GM12878 (cell line): ENCODE measurements around the gene ARHGAP9. TPM values are rescaled to one million over a fixed set of nuclear protein-coding genes. Genes with fewer than 3 reads are reported as not detected.

Source experiments
- ATAC-seq: fragments of 200-7000 bp; cut with Tn5 transposase; 3 replicates; pipeline ENCODE4 v1.9.1; 2020; ENCODE audit warnings: mild to moderate bottlenecking, moderate library complexity
- BruUV-seq: library from RNA; stranded (reverse); fragments of 400-500 nt; replicated peaks from 2 replicates; lab custom pipeline; 2021; lab: Mats Ljungman, UMichigan
- CTCF ChIA-PET: fragments of 300-600 bp; sonication (Branson Sonifier 250); formaldehyde crosslinking; extraction: SDS; loops from one replicate; lab custom pipeline; 2021; ENCODE audit warnings: inconsistent platforms; lab: Yijun Ruan, JAX
- POLR2A ChIA-PET: fragments of 350-600 bp; formaldehyde crosslinking; extraction: SDS; loops from one replicate; lab custom pipeline; 2021; ENCODE audit warnings: inconsistent platforms; lab: Charles Lee
- RAD21 ChIA-PET: fragments of 300-600 bp; sonication (Branson Sonifier 250); formaldehyde crosslinking; loops from one replicate; lab custom pipeline; 2023; ENCODE audit warnings: antibody characterized with exemption; ENCODE audit not compliant: unreplicated experiment; lab: Charles Lee
- SMC1A ChIA-PET: fragments of 300-600 bp; sonication (Branson Sonifier 250); formaldehyde crosslinking; loops from one replicate; lab custom pipeline; 2023; ENCODE audit not compliant: unreplicated experiment, uncharacterized antibody; lab: Charles Lee
- DNase-seq: peaks from one replicate; pipeline ENCODE4 v3.0.0-alpha.2; 2011; ENCODE audit warnings: low read depth, low spot score
- FAIRE-seq: peaks from 3 replicates; lab custom pipeline; 2011; peaks lifted over from hg19 to GRCh38; lab: Jason Lieb, UNC
- H2AFZ ChIP-seq: 2 replicates; pipeline ENCODE4 v1.6.0; 2011; ENCODE audit warnings: low read depth, low read length, control low read depth; ENCODE audit not compliant: control insufficient read depth
- H3K27ac ChIP-seq: 2 replicates; pipeline ENCODE4 v1.5.1; 2011; ENCODE audit warnings: control low read depth; ENCODE audit not compliant: control insufficient read depth, insufficient read depth
- H3K27me3 ChIP-seq, 2 experiments: replicated peaks in 1 of 2; 2 replicates each; pipeline versions ENCODE4 v1.6.0 to v1.6.1; 2011; ENCODE audit warnings: low read length in 1 of 2; ENCODE audit not compliant: control insufficient read depth in 2 of 2, insufficient read depth in 2 of 2
- H3K36me3 ChIP-seq, 2 experiments: 2 replicates each; pipeline ENCODE4 v1.5.1; 2011; ENCODE audit warnings: low read length in 1 of 2; ENCODE audit not compliant: control insufficient read depth in 2 of 2, insufficient read depth in 2 of 2
- H3K4me1 ChIP-seq: 2 replicates; pipeline ENCODE4 v1.6.1; 2011; ENCODE audit warnings: mild to moderate bottlenecking, low read length, moderate library complexity, mixed read lengths; ENCODE audit not compliant: control insufficient read depth, insufficient read depth
- H3K4me2 ChIP-seq: 2 replicates; pipeline ENCODE4 v1.6.0; 2011; ENCODE audit warnings: control low read depth; ENCODE audit not compliant: control insufficient read depth, insufficient read depth
- H3K4me3 ChIP-seq: fragments of 200-600 bp; sonication (generic); 2 replicates; pipeline ENCODE4 v1.5.1; 2016
- H3K79me2 ChIP-seq: 2 replicates; pipeline ENCODE4 v1.6.0; 2011; ENCODE audit warnings: low read length; ENCODE audit not compliant: control insufficient read depth, insufficient read depth
- H3K9ac ChIP-seq: 2 replicates; pipeline ENCODE4 v1.8.0; 2011; ENCODE audit warnings: low read length, control low read depth, mixed read lengths; ENCODE audit not compliant: control insufficient read depth, insufficient read depth
- H3K9me3 ChIP-seq: replicated peaks from 3 replicates; pipeline ENCODE4 v1.5.1; 2011; ENCODE audit warnings: mild to moderate bottlenecking, low read length; ENCODE audit not compliant: control insufficient read depth, insufficient read depth
- H4K20me1 ChIP-seq: 2 replicates; pipeline ENCODE4 v1.6.0; 2011; ENCODE audit not compliant: control insufficient read depth, insufficient read depth
- CUX1 ChIP-seq: IDR thresholded peaks from 2 replicates; pipeline ENCODE4 v1.6.1; 2012; ENCODE audit warnings: improper control_type of control experiment, low read depth, low read length; ENCODE audit not compliant: insufficient replicate concordance
- NFXL1 ChIP-seq: fragments of 450-650 bp; IDR thresholded peaks from 2 replicates; pipeline ENCODE4 v1.6.1; 2017; ENCODE audit warnings: antibody characterized with exemption, mild to moderate bottlenecking, borderline replicate concordance
- TAF1 ChIP-seq: IDR thresholded peaks from 2 replicates; pipeline ENCODE4 v1.6.1; 2011; ENCODE audit warnings: mild to moderate bottlenecking, low read depth, low read length, borderline replicate concordance
- WGBS: methylation state at CpG from one replicate; pipeline ENCODE4 v1.1.6; 2016; ENCODE audit warnings: low lambda C conversion rate; ENCODE audit not compliant: insufficient replicate concordance, insufficient coverage; ENCODE audit errors: missing lambda C conversion rate; 5-methylcytosine and 5-hydroxymethylcytosine counted together
- in situ Hi-C: fragments of 300-500 bp; cut with MboI; formaldehyde crosslinking; loops from 9 replicates; pipeline ENCODE4 v1.14.3; 2018; ENCODE audit warnings: mixed read lengths
- intact Hi-C: fragments of 100-400 bp; cut with micrococcal nuclease; formaldehyde crosslinking; loops from one replicate; pipeline ENCODE4 v1.14.2; 2022; ENCODE audit not compliant: unreplicated experiment
- polyA plus RNA-seq, 11 experiments: library from polyadenylated mRNA; depleted of rRNA in 4 of 11; unstranded in 6 of 11; stranded (reverse) in 5 of 11; fragments of >200 nt; fragmentation: Nextera tagmentation in 4 of 11; fragmentation: Illumina TruSeq in 1 of 11; extraction: Ambion mirVana in 4 of 11; extraction: Trizol in 1 of 11; gene quantifications; 1 replicate in 1 of 11; 2 replicates in 10 of 11; pipeline versions ENCODE4 v1.2.1 to v1.2.3, GENCODE V29; 2011 to 2016; ENCODE audit warnings: inconsistent platforms in 2 of 11, missing spikeins in 2 of 11, low read depth in 1 of 11
- total RNA-seq, 4 experiments: library from RNA; depleted of rRNA in 3 of 4; stranded (reverse); fragments of >200 nt in 3 of 4; fragmentation: Illumina TruSeq in 1 of 4; extraction: Trizol in 1 of 4; gene quantifications; 2 replicates each; pipeline versions ENCODE4 v1.2.1 to v1.2.3, GENCODE V29; 2013 to 2021

ARHGAP9 gene
- total and polyA plus RNA-seq, 10 of the 15 experiments (the other 5 are each of a cell fraction or from before 2014, with no cell fraction given): 19.5 to 102 (median 76.8) TPM

- FAIRE-seq (peak; percentile 62), DNase-seq (no peak), ATAC-seq (no peak)
- Histone ChIP-seq H3K4me2 (peak overlapping the region; percentile 61), H4K20me1 (no peaks in the 10 kb centered on the region), H3K4me3 (peak overlapping the region; percentile 66; the same call in 1 of the 2 replicates), H2AFZ (peak overlapping the region; percentile 94), H3K36me3 (no peaks in the 10 kb centered on the region), H3K9me3 (no peaks in the 10 kb centered on the region), H3K79me2 (peaks cover 20% of the 10 kb centered on the region), H3K27me3 (no peaks in the 10 kb centered on the region), H3K27ac (peak overlapping the region; percentile 90; the same call in 1 of the 2 replicates), H3K9ac (peak overlapping the region; percentile 90), H3K4me1 (peaks cover 5% of the 10 kb centered on the region; the same call in 1 of the 2 replicates)
- 80% methylated on average over 11 of the region's 11 CpGs for WGBS
- RAD21 ChIA-PET: interaction anchor here (4.6 kb wide), 1 partner anchor 21 kb away, joined by 31 read pairs; no protein-coding TSS in a partner anchor
- intact Hi-C loops: no loop called here
- in situ Hi-C loops: no loop called here
- BruUV-seq: no TSS peak
- CTCF ChIA-PET: interaction anchor here (0.9 to 2.5 kb wide), 5 partner anchors 14 to 27 kb away, joined by 3 to 34 read pairs (median 5); no protein-coding TSS in a partner anchor
- TF ChIP-seq TAF1 (no peak), NFXL1 (no peak), CUX1 (peak; percentile 8)
- POLR2A ChIA-PET: interaction anchor here (1.0 to 3.9 kb wide), 3 partner anchors 17 to 27 kb away, joined by 6 to 26 read pairs (median 6); no protein-coding TSS in a partner anchor
- SMC1A ChIA-PET: interaction anchor here (2.5 to 3.5 kb wide), 2 partner anchors 22 to 27 kb away, joined by 14 to 24 read pairs; partner anchors contain the start of gene INHBE
Measured at GRCh38 chr12:57431654-57432188, 47.9 kb downstream of the ARHGAP9 start.
